Measurements from ENCODE around the gene AUTS2.

DNA sequence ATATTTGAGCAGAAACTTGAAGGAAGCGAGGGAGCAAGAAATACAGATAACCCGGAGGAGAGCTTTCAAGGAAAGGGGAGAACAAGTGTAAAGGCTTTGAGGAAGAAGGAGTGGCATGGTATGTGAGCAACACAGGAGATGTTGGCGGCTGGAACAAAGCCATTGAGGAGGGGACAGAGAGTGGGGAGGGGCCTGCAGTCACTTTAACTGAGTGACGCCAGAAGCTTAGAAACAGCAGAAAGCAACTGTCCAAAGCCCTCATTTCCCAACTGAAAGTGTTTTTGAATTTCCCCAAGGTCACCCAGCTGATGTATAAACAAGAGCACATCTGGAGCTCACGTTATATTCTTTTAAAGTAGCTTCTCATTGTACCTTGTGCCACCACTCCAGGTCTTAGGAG lies 19.1 kb downstream of the AUTS2 start:
- TF ChIP-seq, protein P1, sequence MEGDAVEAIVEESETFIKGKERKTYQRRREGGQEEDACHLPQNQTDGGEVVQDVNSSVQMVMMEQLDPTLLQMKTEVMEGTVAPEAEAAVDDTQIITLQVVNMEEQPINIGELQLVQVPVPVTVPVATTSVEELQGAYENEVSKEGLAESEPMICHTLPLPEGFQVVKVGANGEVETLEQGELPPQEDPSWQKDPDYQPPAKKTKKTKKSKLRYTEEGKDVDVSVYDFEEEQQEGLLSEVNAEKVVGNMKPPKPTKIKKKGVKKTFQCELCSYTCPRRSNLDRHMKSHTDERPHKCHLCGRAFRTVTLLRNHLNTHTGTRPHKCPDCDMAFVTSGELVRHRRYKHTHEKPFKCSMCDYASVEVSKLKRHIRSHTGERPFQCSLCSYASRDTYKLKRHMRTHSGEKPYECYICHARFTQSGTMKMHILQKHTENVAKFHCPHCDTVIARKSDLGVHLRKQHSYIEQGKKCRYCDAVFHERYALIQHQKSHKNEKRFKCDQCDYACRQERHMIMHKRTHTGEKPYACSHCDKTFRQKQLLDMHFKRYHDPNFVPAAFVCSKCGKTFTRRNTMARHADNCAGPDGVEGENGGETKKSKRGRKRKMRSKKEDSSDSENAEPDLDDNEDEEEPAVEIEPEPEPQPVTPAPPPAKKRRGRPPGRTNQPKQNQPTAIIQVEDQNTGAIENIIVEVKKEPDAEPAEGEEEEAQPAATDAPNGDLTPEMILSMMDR (IDR thresholded peaks at IDR 0.05; ENCODE audit: low read length): no peak
- TF ChIP-seq EZH2 (IDR thresholded peaks at IDR 0.05; ENCODE audit: borderline replicate concordance, low read length): no peak

Data from OCI-LY1 (cell line).